HL-60 (cell line): ENCODE measurements around the gene AKAP12.

Source experiments
- DNase-seq, 2 experiments: peaks; one replicate each; pipeline ENCODE4 v3.0.0-alpha.2; 2010 to 2020; ENCODE audit warnings: low read depth in 1 of 2, low spot score in 1 of 2
- H3K27ac ChIP-seq: fragments of 250-450 bp; sonication (Bioruptor Pico); replicated peaks from 2 replicates; pipeline ENCODE4 v1.5.1; 2020; ENCODE audit warnings: mild to moderate bottlenecking, moderate library complexity
- H3K27me3 ChIP-seq: fragments of 250-450 bp; sonication (Bioruptor Pico); 2 replicates; pipeline ENCODE4 v1.5.1; 2021; ENCODE audit warnings: mild to moderate bottlenecking, moderate library complexity; ENCODE audit not compliant: insufficient read depth, poor library complexity, severe bottlenecking
- H3K4me3 ChIP-seq: replicated peaks from 2 replicates; pipeline ENCODE4 v1.5.1; 2011; ENCODE audit warnings: mild to moderate bottlenecking, control low read depth, low read length; ENCODE audit not compliant: insufficient read depth
- CTCF ChIP-seq: IDR thresholded peaks from one replicate; pipeline ENCODE4 v1.5.1; 2011; ENCODE audit warnings: low read length, control low read depth, inconsistent platforms; ENCODE audit not compliant: insufficient read depth
- GABPA ChIP-seq: IDR thresholded peaks from 2 replicates; pipeline ENCODE4 v1.6.1; 2012; ENCODE audit warnings: low read depth
- POLR2AphosphoS5 ChIP-seq: IDR thresholded peaks from 2 replicates; pipeline ENCODE4 v1.6.1; 2012; ENCODE audit warnings: low read depth
- SPI1 ChIP-seq: IDR thresholded peaks from 2 replicates; pipeline ENCODE4 v1.6.1; 2012; ENCODE audit warnings: low read depth, mild to moderate bottlenecking, borderline replicate concordance
- TF ChIP-seq, protein P1 (sequence below): IDR thresholded peaks from 2 replicates; pipeline ENCODE4 v1.6.1; 2012; ENCODE audit warnings: low read depth; ENCODE audit not compliant: insufficient replicate concordance

AKAP12 gene

DNA sequence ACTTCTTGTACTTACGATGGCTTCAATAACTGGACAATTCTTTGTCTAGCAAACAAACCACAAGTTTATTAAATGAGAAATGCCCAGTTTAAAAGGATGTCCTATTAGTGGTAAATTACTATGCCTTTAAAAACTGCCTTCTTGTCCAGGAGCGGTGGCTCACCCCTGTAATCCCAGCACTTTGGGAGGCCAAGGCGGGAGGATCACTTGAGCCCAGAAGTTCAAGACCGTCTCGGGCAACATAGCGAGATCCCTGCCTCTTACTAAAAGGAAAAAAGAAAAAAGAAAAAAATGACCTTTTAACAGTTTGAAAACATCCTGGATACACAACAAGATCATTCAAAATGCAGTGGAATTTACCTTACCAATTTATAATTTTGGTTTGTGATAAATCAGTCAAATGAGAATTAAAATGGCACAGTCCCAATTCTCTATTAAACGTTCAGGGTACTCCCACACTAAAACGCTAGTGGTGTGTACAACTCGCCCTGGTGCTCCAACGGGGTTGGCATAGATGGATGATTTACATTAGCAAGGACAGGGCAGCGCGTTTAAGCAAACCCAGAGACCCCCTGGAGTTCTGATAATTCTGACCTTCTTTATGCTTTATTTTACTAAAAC is 149.3 kb downstream of the AKAP12 start:
- Histone ChIP-seq H3K27me3 (no peaks in the 10 kb centered on the region), H3K4me3 (peak overlapping the region; percentile 78), H3K27ac (peak overlapping the region; percentile 97)
- no peak for TF ChIP-seq POLR2AphosphoS5
- TF ChIP-seq SPI1 = no peak
- TF ChIP-seq GABPA = no peak
- TF ChIP-seq, protein P1, sequence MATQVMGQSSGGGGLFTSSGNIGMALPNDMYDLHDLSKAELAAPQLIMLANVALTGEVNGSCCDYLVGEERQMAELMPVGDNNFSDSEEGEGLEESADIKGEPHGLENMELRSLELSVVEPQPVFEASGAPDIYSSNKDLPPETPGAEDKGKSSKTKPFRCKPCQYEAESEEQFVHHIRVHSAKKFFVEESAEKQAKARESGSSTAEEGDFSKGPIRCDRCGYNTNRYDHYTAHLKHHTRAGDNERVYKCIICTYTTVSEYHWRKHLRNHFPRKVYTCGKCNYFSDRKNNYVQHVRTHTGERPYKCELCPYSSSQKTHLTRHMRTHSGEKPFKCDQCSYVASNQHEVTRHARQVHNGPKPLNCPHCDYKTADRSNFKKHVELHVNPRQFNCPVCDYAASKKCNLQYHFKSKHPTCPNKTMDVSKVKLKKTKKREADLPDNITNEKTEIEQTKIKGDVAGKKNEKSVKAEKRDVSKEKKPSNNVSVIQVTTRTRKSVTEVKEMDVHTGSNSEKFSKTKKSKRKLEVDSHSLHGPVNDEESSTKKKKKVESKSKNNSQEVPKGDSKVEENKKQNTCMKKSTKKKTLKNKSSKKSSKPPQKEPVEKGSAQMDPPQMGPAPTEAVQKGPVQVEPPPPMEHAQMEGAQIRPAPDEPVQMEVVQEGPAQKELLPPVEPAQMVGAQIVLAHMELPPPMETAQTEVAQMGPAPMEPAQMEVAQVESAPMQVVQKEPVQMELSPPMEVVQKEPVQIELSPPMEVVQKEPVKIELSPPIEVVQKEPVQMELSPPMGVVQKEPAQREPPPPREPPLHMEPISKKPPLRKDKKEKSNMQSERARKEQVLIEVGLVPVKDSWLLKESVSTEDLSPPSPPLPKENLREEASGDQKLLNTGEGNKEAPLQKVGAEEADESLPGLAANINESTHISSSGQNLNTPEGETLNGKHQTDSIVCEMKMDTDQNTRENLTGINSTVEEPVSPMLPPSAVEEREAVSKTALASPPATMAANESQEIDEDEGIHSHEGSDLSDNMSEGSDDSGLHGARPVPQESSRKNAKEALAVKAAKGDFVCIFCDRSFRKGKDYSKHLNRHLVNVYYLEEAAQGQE = no peak
- no peak for DNase-seq

GRCh38 chr6:151389618-151390275 is 150.0 kb downstream of the AKAP12 start:
- peak; percentile 29 to 62 for DNase-seq
- no peaks in the 10 kb centered on the region for H3K27me3 ChIP-seq
- H3K4me3 ChIP-seq = peak overlapping the region; percentile 78
- H3K27ac ChIP-seq = peak overlapping the region; percentile 97
- TF ChIP-seq SPI1 (no peak), POLR2AphosphoS5 (peak; percentile 84), CTCF (no peak), GABPA (no peak)
- TF ChIP-seq, protein P1 = no peak

GRCh38 chr6:151390276-151390850 is 150.6 kb downstream of the AKAP12 start:
- TF ChIP-seq POLR2AphosphoS5 (0 out of 2 replicates have a peak, but pooled peaks have one; percentile 58), GABPA (no peak), CTCF (no peak), SPI1 (peak; percentile 19; the same call in 1 of the 2 replicates)
- H3K27me3 ChIP-seq = no peaks in the 10 kb centered on the region
- H3K4me3 ChIP-seq = peak overlapping the region; percentile 78
- H3K27ac ChIP-seq = peak overlapping the region; percentile 93
- DNase-seq = peak; percentile 93 to 96

GRCh38 chr6:151390851-151391470 is 151.2 kb downstream of the AKAP12 start:
- H3K4me3 ChIP-seq = peak overlapping the region; percentile 78
- H3K27ac ChIP-seq = peak overlapping the region; percentile 93
- H3K27me3 ChIP-seq = no peaks in the 10 kb centered on the region
- peak in 1 of 2 experiments; percentile 64 for DNase-seq
- TF ChIP-seq CTCF (no peak), GABPA (no peak), POLR2AphosphoS5 (no peak; the same call in none of the 2 replicates), SPI1 (no peak)
- TF ChIP-seq, protein P1 = no peak
